Brain microvascular endothelial cell (primary cell): Measurements from ENCODE around the gene JCHAIN.
"Not testable (repeated sequence)": the region's sequence is repeated elsewhere in the genome, so short reads cannot be mapped to it uniquely, and the experiment has no call there.

Source experiments
- DNase-seq: peaks from one replicate; pipeline ENCODE4 v3.0.0-alpha.2; 2020
- H3K27ac ChIP-seq: fragments of 250-450 bp; sonication (Bioruptor Pico); 2 replicates; pipeline ENCODE4 v1.5.1; 2020; ENCODE audit warnings: mild to moderate bottlenecking, moderate library complexity
- H3K27me3 ChIP-seq: fragments of 250-450 bp; sonication (Bioruptor Pico); replicated peaks from 2 replicates; pipeline ENCODE4 v1.5.1; 2020; ENCODE audit warnings: mild to moderate bottlenecking
- H3K36me3 ChIP-seq: fragments of 250-450 bp; sonication (Bioruptor Pico); replicated peaks from 2 replicates; pipeline ENCODE4 v1.5.1; 2020; ENCODE audit warnings: mild to moderate bottlenecking
- H3K4me3 ChIP-seq: 2 replicates; pipeline ENCODE4 v1.5.1; 2011; ENCODE audit warnings: low read depth, mild to moderate bottlenecking, control low read depth, low read length, moderate library complexity
- in situ Hi-C: cut with HindIII; loops from 2 replicates; pipeline ENCODE4 v1.10.0; 2017; ENCODE audit warnings: low sequenced_read_pairs, low pct_ligation_motif_present
- TF ChIP-seq, protein P1 (sequence below): IDR thresholded peaks from 2 replicates; pipeline ENCODE4 v1.5.1; 2011; ENCODE audit warnings: low read depth, mild to moderate bottlenecking, moderate library complexity, low read length, control low read depth, inconsistent platforms; ENCODE audit errors: missing control alignments

Gene JCHAIN

DNA sequence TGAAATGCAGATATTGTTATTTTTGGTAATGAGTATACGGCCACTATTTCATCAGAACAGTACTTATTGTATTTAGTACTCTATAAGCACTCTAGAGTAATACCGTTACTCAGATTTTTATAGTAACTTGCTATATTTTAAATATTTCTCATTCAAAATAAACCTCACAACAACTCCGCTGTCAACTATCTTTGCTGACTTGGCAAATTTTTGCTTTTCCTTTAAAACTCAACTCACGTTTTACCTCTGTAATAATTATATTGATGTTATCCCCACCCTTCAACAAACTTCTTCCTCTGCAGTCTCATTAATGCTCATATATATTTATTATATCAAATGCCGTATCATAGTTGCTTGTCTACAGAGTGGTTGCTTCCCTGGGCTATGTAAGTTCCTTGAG is 9.0 kb downstream of the JCHAIN start:
- no peak overlapping the region for H3K27ac ChIP-seq
- TF ChIP-seq, protein P1, sequence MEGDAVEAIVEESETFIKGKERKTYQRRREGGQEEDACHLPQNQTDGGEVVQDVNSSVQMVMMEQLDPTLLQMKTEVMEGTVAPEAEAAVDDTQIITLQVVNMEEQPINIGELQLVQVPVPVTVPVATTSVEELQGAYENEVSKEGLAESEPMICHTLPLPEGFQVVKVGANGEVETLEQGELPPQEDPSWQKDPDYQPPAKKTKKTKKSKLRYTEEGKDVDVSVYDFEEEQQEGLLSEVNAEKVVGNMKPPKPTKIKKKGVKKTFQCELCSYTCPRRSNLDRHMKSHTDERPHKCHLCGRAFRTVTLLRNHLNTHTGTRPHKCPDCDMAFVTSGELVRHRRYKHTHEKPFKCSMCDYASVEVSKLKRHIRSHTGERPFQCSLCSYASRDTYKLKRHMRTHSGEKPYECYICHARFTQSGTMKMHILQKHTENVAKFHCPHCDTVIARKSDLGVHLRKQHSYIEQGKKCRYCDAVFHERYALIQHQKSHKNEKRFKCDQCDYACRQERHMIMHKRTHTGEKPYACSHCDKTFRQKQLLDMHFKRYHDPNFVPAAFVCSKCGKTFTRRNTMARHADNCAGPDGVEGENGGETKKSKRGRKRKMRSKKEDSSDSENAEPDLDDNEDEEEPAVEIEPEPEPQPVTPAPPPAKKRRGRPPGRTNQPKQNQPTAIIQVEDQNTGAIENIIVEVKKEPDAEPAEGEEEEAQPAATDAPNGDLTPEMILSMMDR = no peak
- in situ Hi-C loops = no loop called here
- no peaks in the 10 kb centered on the region for H3K27me3 ChIP-seq
- H3K36me3 ChIP-seq = no peaks in the 10 kb centered on the region
- DNase-seq = no peak
- H3K4me3 ChIP-seq = no peak overlapping the region

DNA sequence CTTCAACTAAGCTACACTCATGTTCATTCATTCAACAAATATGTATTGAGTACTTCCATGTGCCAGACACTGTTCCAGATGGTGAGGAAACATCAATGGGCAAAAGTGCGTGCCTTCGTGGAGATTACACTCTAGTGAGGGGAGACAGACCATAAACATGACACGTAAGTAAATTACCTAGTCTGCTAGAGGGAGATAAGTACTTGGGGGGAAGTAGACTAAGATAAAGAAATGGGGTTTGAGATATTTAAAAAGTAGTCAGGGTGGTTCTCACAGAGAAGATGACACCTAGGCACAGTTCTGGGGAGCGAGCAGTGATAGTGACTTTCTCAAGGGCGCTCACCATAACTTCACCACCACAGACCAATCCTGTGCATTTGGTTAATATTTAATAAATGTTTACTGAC is 11.7 kb downstream of the JCHAIN start:
- Histone ChIP-seq H3K36me3 (no peaks in the 10 kb centered on the region), H3K4me3 (no peak overlapping the region), H3K27me3 (no peaks in the 10 kb centered on the region), H3K27ac (no peak overlapping the region)
- in situ Hi-C loops = no loop called here
- no peak for DNase-seq
- TF ChIP-seq, protein P1 = no peak

DNA sequence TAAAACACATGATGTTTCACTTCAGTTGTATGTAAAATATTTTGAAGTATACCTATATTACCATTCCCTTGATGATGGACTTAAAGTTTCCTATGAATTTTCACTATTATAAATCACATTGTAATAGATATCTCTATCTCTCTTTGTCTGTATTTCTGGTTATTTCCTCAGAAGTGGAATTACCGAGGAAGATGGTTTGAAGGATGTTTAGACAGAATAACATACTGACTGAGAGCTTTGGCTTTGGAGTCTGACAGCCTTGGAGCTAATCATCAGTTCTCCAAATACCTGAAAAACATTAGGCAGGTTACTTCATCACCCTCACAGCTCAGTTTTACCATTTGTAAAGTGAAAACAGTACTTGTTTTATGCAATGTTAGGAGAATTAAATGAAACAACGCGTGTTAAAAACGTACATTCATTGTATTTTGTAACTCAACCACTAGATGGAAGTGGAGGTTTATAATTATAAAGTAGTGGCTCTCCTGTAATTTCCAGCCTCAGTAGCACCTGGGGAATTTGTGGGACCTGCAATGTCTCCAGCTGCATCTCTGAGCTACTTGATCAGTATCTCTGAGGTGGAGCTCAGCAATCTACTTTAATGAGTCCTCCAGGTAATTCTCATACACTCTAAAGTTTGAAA is 14.3 kb downstream of the JCHAIN start:
- H3K36me3 ChIP-seq = no peaks in the 10 kb centered on the region
- no peaks in the 10 kb centered on the region for H3K27me3 ChIP-seq
- in situ Hi-C loops = no loop called here
- TF ChIP-seq, protein P1 = peak; percentile 43
- H3K4me3 ChIP-seq = peak overlapping the region; percentile 26
- H3K27ac ChIP-seq = no peak overlapping the region
- no peak for DNase-seq

DNA sequence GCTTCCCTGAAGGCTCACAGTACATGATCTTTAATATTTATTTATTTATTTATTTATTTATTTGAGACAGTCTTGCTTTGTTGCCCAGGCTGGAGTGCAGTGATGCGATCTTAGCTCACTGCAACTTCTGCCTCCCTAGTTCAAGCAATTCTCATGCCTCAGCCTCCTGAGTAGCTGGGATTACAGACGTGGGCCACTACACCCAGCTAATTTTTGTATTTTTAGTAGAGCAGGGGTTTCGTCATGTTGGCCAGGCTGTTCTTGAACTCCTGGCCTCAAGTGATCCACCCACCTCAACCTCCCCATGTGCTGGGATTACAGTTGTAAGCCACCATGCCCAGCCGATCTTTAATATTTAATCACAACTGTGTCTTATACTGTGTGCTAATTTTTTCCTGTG is 15.6 kb downstream of the JCHAIN start:
- in situ Hi-C loops, H3K36me3 ChIP-seq: not testable (repeated sequence)

DNA sequence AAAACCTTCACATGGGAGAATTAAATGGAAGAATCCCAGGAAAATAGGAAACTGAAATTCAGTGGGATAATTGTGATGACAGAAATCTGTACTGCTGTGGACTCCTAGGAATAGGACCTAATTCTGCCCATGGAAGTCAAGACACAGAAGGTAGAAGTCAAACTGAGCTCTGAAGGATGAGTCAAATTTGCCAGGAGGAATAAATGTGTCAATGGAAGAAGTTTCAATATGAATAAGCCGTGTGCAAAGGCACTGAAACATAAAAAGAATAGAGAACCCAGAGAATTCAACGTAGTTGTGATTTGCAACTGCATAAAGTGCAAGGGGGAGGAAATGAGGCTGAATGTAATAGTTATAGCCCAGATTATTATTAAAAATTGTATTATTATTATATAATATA is 26.1 kb downstream of the JCHAIN start:
- in situ Hi-C loops = no loop called here
- Histone ChIP-seq H3K27ac (no peak overlapping the region), H3K4me3 (no peak overlapping the region), H3K36me3 (no peaks in the 10 kb centered on the region), H3K27me3 (no peaks in the 10 kb centered on the region)
- DNase-seq = no peak
- TF ChIP-seq, protein P1 = no peak

More for the DNA sequence above, 15.6 kb downstream of the JCHAIN start:
- not testable (repeated sequence) for H3K27ac ChIP-seq, DNase-seq, H3K4me3 ChIP-seq, H3K27me3 ChIP-seq

DNA sequence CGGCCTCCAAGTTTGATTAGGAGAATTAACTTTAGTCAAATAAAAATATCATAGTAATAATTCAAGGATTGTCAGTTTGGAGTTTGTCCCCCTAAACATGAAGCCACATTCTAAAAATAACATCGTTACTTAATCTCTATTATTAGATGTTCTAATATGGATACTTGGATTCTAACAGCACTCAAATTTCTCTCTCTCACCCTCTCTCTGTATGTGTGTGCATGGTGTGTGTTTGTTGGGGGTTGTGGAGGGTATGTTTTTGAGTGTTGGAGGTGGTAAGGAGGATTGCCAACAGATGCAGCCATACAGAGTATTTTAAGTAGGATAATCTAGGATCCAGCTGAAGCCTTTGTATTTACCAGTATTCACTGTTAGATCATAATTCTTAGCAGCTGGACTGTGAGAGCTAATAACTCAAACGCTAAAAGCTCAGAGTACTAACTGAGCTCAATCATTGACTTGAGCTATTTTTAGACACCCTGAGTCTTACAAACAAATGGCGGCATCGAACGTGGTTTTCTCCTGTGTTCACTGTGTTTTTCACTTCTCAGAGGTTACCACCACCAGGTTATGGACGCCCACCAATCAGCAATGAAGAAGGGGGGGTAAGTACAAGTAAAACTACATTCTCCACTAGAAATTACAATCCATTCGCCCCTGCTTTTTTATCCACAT is 28.9 kb downstream of the JCHAIN start:
- no peak for DNase-seq
- no peaks in the 10 kb centered on the region for H3K27me3 ChIP-seq
- no peaks in the 10 kb centered on the region for H3K36me3 ChIP-seq
- in situ Hi-C loops = no loop called here
- no peak overlapping the region for H3K27ac ChIP-seq
- TF ChIP-seq, protein P1 = no peak
- no peak overlapping the region for H3K4me3 ChIP-seq
